ENCODE data around the gene PPM1H.

- TF ChIP-seq CTCF (IDR thresholded peaks at IDR 0.05) (no peak), POLR2A (IDR thresholded peaks at IDR 0.05) (no peak)
Measured at GRCh38 chr12:62763861-62764645, 170.9 kb downstream of the PPM1H start.

Data from adrenal gland (tissue), 5 donors.